NT2/D1 (cell line): ENCODE results near the gene TLE4.
"Not testable (repeated sequence)": the region's sequence is repeated elsewhere in the genome, so short reads cannot be mapped to it uniquely, and the experiment has no call there.

Experiments
- DNase-seq: peaks from one replicate; pipeline ENCODE4 v3.0.0-alpha.2; 2011; ENCODE audit warnings: low read depth, low spot score
- H3K27me3 ChIP-seq: 2 replicates; pipeline ENCODE4 v1.6.0; 2011; ENCODE audit warnings: mild to moderate bottlenecking; ENCODE audit not compliant: insufficient read length, insufficient read depth
- H3K36me3 ChIP-seq: 2 replicates; pipeline ENCODE4 v1.6.1; 2011; ENCODE audit warnings: mild to moderate bottlenecking, low read length, mixed read lengths; ENCODE audit not compliant: insufficient read depth, insufficient read length
- H3K4me1 ChIP-seq: 2 replicates; pipeline ENCODE4 v1.5.1; 2011; ENCODE audit not compliant: insufficient read depth, insufficient read length
- H3K4me3 ChIP-seq: 2 replicates; pipeline ENCODE4 v1.5.1; 2011; ENCODE audit warnings: low read depth; ENCODE audit not compliant: insufficient read length
- H3K9ac ChIP-seq: 2 replicates; pipeline ENCODE4 v1.6.0; 2011; ENCODE audit warnings: low read depth; ENCODE audit not compliant: insufficient read length
- H3K9me3 ChIP-seq: 2 replicates; pipeline ENCODE4 v1.5.1; 2011; ENCODE audit warnings: mild to moderate bottlenecking, low read length; ENCODE audit not compliant: insufficient read depth
- SUZ12 ChIP-seq: IDR thresholded peaks from 2 replicates; pipeline ENCODE4 v1.6.1; 2011; ENCODE audit not compliant: insufficient read length, insufficient read depth; ENCODE audit errors: extremely low read depth
- YY1 ChIP-seq: IDR thresholded peaks from 2 replicates; pipeline ENCODE4 v1.6.1; 2011; ENCODE audit not compliant: insufficient read length, insufficient read depth
- ZNF274 ChIP-seq: IDR thresholded peaks from 2 replicates; pipeline ENCODE4 v1.6.1; 2011; ENCODE audit warnings: mild to moderate bottlenecking, low read depth, low read length

Gene TLE4

GRCh38 chr9:79735023-79735779, 163.4 kb downstream of the TLE4 start:
- no peak for TF ChIP-seq ZNF274
- TF ChIP-seq SUZ12: no peak
- TF ChIP-seq YY1: no peak
- no peak for DNase-seq
- Histone ChIP-seq H3K9ac (no peak overlapping the region), H3K4me1 (no peaks in the 10 kb centered on the region), H3K27me3 (no peaks in the 10 kb centered on the region), H3K4me3 (no peak overlapping the region), H3K36me3 (no peaks in the 10 kb centered on the region), H3K9me3 (no peaks in the 10 kb centered on the region)

- no peak for DNase-seq
- TF ChIP-seq YY1 (no peak), SUZ12 (no peak), ZNF274 (no peak)
- Histone ChIP-seq H3K9me3 (no peaks in the 10 kb centered on the region), H3K9ac (no peak overlapping the region), H3K36me3 (no peaks in the 10 kb centered on the region), H3K27me3 (no peaks in the 10 kb centered on the region), H3K4me3 (no peak overlapping the region), H3K4me1 (no peaks in the 10 kb centered on the region)
Measured at GRCh38 chr9:79736051-79736450, 164.3 kb downstream of the TLE4 start.

- TF ChIP-seq ZNF274: no peak
- no peak for TF ChIP-seq YY1
- no peak for TF ChIP-seq SUZ12
- DNase-seq: no peak
- H3K4me3 ChIP-seq: no peak overlapping the region
- H3K9ac ChIP-seq: no peak overlapping the region
- no peaks in the 10 kb centered on the region for H3K4me1 ChIP-seq
- no peaks in the 10 kb centered on the region for H3K9me3 ChIP-seq
- H3K36me3 ChIP-seq: no peaks in the 10 kb centered on the region
- no peaks in the 10 kb centered on the region for H3K27me3 ChIP-seq
Measured at GRCh38 chr9:79741381-79741780, 169.6 kb downstream of the TLE4 start.

DNA sequence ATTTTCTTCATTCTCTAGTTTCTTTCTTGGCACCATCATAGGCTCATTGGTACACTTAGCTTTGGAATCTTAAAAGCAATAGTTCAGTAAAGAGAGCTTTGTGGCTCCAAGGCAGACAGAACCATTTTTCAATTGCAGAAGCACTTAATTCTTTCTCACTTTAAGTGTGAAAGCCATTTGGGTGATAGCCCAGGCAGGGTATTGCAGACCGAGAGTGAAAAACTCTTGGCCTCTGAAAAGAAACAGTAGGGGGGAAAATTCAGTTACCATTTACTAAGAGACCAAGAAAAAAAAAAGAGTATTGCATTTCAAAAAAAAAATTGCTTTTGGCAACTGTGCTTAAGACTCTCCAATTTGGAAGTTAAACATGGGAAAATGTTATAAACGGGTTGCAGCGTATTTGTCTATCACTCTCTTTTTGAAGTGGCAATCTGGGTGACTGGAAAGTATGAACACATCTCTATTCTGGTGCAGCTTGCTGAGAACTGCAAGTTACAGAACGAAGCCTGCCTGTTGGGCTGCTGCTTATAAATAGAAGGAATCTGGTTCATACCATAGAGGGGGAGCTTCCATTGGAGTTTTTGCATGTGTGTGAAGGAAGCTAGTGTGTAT, 170.5 kb downstream of the TLE4 start:
- Histone ChIP-seq H3K36me3 (no peaks in the 10 kb centered on the region), H3K9me3 (no peaks in the 10 kb centered on the region), H3K27me3 (no peaks in the 10 kb centered on the region), H3K4me1 (no peaks in the 10 kb centered on the region), H3K4me3 (no peak overlapping the region), H3K9ac (no peak overlapping the region)
- TF ChIP-seq ZNF274 (no peak), YY1 (no peak), SUZ12 (no peak)
- no peak for DNase-seq

GRCh38 chr9:79744521-79744920, 172.8 kb downstream of the TLE4 start:
- no peaks in the 10 kb centered on the region for H3K36me3 ChIP-seq
- TF ChIP-seq YY1 (no peak), ZNF274 (no peak), SUZ12 (no peak)
- no peak overlapping the region for H3K4me3 ChIP-seq
- H3K27me3 ChIP-seq: no peaks in the 10 kb centered on the region
- no peak for DNase-seq
- H3K9ac ChIP-seq: no peak overlapping the region
- H3K4me1 ChIP-seq: no peaks in the 10 kb centered on the region
- no peaks in the 10 kb centered on the region for H3K9me3 ChIP-seq

DNA sequence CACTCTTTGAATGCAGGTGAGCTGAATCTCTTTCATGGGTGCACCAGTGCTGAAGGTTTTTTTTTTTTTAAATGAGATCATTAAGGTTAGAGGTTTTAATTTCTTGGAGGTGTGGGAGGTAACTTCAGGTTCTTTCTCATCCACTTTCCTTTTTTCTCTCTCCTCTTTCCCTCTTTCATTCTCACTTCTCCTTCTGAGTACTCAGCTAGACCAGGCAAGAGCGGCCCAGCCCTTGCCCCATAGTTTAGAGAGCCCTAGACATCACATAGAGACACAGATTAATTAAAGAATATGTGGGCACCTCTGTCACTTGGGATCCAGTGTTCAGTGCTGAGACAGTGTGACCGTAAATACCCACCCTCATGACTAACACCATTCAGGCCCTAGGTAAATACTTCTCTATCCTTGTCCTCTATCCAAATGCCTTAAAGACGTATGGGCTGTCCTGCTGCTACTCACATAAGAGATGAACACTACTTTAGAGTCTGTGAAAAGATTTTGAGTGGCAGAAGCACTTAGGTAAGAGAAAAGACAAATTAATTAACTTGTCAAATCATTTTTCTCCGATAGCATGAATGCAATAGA, 174.1 kb downstream of the TLE4 start:
- no peak for DNase-seq
- H3K4me3 ChIP-seq: no peak overlapping the region
- no peak for TF ChIP-seq YY1
- no peak for TF ChIP-seq ZNF274
- H3K9ac ChIP-seq: no peak overlapping the region
- peaks cover under 1% of the 10 kb centered on the region; the same call in 1 of the 2 replicates for H3K9me3 ChIP-seq
- H3K27me3 ChIP-seq: no peaks in the 10 kb centered on the region
- no peaks in the 10 kb centered on the region for H3K4me1 ChIP-seq
- no peaks in the 10 kb centered on the region for H3K36me3 ChIP-seq

GRCh38 chr9:79751895-79752466, 180.2 kb downstream of the TLE4 start:
- not testable (repeated sequence) for H3K4me1 ChIP-seq, H3K9ac ChIP-seq, H3K36me3 ChIP-seq, H3K4me3 ChIP-seq, H3K27me3 ChIP-seq, DNase-seq
- H3K9me3 ChIP-seq: peaks cover 17% of the 10 kb centered on the region
